K562 (cell line): ENCODE results near the gene PSAP. TPM values are rescaled to one million over a fixed set of nuclear protein-coding genes. Genes with fewer than 3 reads are reported as not detected.

Experiments used
- CCNT2 ChIP-seq: IDR thresholded peaks from 2 replicates; pipeline ENCODE4 v1.6.1; 2011; ENCODE audit warnings: borderline replicate concordance, low read depth, mild to moderate bottlenecking, moderate library complexity, mixed read lengths, low read length; ENCODE audit not compliant: insufficient read length; ENCODE audit errors: extremely low read depth
- CHD1 ChIP-seq: fragments of 200-600 bp; sonication (generic); IDR thresholded peaks from one replicate; pipeline ENCODE4 v1.6.1; 2012; ENCODE audit warnings: mild to moderate bottlenecking, moderate library complexity, low read length, inconsistent platforms
- LCOR ChIP-seq: sonication (generic); formaldehyde crosslinking; IDR thresholded peaks from 2 replicates; pipeline ENCODE4 v1.8.0; 2022; ENCODE audit warnings: mild to moderate bottlenecking, missing genetic modification reagents
- NR2C1 ChIP-seq, 2 experiments: fragments of 450-650 bp; IDR thresholded peaks; 2 replicates each; pipeline ENCODE4 v1.6.1; 2017; ENCODE audit warnings: mild to moderate bottlenecking in 2 of 2, antibody characterized with exemption in 1 of 2, inconsistent platforms in 1 of 2, missing compliant biosample characterization in 1 of 2, missing genetic modification characterization in 1 of 2
- PTTG1 ChIP-seq: fragments of 450-650 bp; IDR thresholded peaks from 2 replicates; pipeline ENCODE4 v1.6.1; 2016; ENCODE audit warnings: low read depth, mild to moderate bottlenecking, missing genetic modification characterization, missing compliant biosample characterization
- RAD21 ChIP-seq, 2 experiments: fragments of 250-450 bp in 1 of 2; fragments of 450-650 bp in 1 of 2; sonication (Bioruptor Pico) in 1 of 2; formaldehyde crosslinking in 1 of 2; IDR thresholded peaks in 1 of 2; conservative IDR thresholded peaks in 1 of 2; 2 replicates each; pipeline versions ENCODE4 v1.4.0 to v1.8.0; 2020 to 2022; ENCODE audit warnings: mild to moderate bottlenecking in 2 of 2, moderate library complexity in 1 of 2
- RREB1 ChIP-seq: fragments of 250-450 bp; sonication (Bioruptor Pico); IDR thresholded peaks from 2 replicates; pipeline ENCODE4 v1.4.0; 2020
- TAF15 ChIP-seq: fragments of 200-400 bp; formaldehyde crosslinking; IDR thresholded peaks from 2 replicates; pipeline ENCODE4 v1.6.1; 2017; ENCODE audit warnings: mild to moderate bottlenecking, low read depth, low read length, moderate library complexity
- ZHX1 ChIP-seq: fragments of 150-350 bp; conservative IDR thresholded peaks from 2 replicates; pipeline ENCODE4 v1.6.1; 2014; ENCODE audit warnings: low read length
- polyA plus RNA-seq, 8 experiments: library from polyadenylated mRNA; depleted of rRNA in 4 of 8; stranded (reverse) in 5 of 8; unstranded in 3 of 8; fragments of >200 nt; fragmentation: Nextera tagmentation in 2 of 8; fragmentation: Illumina TruSeq in 1 of 8; extraction: Ambion mirVana in 2 of 8; extraction: Trizol in 1 of 8; gene quantifications; 2 replicates each; pipeline versions ENCODE4 v1.2.1 to v1.2.3, GENCODE V29; 2011 to 2014; ENCODE audit warnings: inconsistent platforms in 1 of 8, missing spikeins in 1 of 8
- total RNA-seq, 7 experiments: library from RNA; depleted of rRNA in 6 of 7; stranded (reverse); fragments of >200 nt in 6 of 7; fragmentation: Illumina TruSeq in 2 of 7; extraction: Trizol in 2 of 7; gene quantifications; 2 replicates each; pipeline versions ENCODE4 v1.2.1 to v1.2.3, GENCODE V29; 2011 to 2021; ENCODE audit warnings: low replicate concordance in 1 of 7
- TF ChIP-seq, protein P1 (sequence below): fragments of 250-450 bp; sonication (Bioruptor Pico); IDR thresholded peaks from 2 replicates; pipeline ENCODE4 v1.5.0; 2022; ENCODE audit warnings: mild to moderate bottlenecking
- TF ChIP-seq, protein P2 (sequence below): fragments of 250-450 bp; sonication (Bioruptor Pico); IDR thresholded peaks from 2 replicates; pipeline ENCODE4 v1.5.0; 2021
- TF ChIP-seq, protein P3 (sequence below): fragments of 450-650 bp; IDR thresholded peaks from 2 replicates; pipeline ENCODE4 v1.6.1; 2016; ENCODE audit warnings: antibody characterized with exemption

PSAP gene
- total and polyA plus RNA-seq, 9 of the 15 experiments (the other 6 are each of a cell fraction or from before 2014, with no cell fraction given): 245 to 700 (median 429) TPM

DNA sequence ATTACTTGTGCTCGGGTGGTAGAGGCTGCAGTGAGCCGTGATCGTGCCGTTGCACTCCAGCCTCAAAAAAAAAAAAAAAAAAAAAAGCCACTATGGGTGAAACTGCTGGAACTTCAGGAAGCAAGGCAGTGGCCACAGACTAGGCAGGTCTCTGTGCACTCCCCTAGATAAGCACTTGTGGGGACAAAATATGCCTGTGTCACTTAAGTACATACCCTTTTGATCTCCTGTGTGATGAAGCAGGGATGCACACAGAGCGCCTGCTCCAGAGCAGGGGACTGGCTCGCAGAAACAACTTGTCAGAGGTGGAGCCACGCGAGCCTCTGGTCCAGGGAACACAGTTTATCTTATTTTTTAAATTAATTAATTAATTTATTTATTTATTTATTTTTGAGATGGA lies 42.9 kb upstream of the PSAP start (continued):
- TF ChIP-seq, protein P1, sequence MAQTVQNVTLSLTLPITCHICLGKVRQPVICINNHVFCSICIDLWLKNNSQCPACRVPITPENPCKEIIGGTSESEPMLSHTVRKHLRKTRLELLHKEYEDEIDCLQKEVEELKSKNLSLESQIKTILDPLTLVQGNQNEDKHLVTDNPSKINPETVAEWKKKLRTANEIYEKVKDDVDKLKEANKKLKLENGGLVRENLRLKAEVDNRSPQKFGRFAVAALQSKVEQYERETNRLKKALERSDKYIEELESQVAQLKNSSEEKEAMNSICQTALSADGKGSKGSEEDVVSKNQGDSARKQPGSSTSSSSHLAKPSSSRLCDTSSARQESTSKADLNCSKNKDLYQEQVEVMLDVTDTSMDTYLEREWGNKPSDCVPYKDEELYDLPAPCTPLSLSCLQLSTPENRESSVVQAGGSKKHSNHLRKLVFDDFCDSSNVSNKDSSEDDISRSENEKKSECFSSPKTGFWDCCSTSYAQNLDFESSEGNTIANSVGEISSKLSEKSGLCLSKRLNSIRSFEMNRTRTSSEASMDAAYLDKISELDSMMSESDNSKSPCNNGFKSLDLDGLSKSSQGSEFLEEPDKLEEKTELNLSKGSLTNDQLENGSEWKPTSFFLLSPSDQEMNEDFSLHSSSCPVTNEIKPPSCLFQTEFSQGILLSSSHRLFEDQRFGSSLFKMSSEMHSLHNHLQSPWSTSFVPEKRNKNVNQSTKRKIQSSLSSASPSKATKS (CRISPR knock-in tag): no peak
- TF ChIP-seq CHD1: no peak
- no peak for TF ChIP-seq TAF15
- TF ChIP-seq CCNT2: peak; percentile 83
- TF ChIP-seq, protein P2, sequence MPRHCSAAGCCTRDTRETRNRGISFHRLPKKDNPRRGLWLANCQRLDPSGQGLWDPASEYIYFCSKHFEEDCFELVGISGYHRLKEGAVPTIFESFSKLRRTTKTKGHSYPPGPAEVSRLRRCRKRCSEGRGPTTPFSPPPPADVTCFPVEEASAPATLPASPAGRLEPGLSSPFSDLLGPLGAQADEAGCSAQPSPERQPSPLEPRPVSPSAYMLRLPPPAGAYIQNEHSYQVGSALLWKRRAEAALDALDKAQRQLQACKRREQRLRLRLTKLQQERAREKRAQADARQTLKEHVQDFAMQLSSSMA (CRISPR knock-in tag): no peak
- no peak for TF ChIP-seq PTTG1
- TF ChIP-seq, protein P3, sequence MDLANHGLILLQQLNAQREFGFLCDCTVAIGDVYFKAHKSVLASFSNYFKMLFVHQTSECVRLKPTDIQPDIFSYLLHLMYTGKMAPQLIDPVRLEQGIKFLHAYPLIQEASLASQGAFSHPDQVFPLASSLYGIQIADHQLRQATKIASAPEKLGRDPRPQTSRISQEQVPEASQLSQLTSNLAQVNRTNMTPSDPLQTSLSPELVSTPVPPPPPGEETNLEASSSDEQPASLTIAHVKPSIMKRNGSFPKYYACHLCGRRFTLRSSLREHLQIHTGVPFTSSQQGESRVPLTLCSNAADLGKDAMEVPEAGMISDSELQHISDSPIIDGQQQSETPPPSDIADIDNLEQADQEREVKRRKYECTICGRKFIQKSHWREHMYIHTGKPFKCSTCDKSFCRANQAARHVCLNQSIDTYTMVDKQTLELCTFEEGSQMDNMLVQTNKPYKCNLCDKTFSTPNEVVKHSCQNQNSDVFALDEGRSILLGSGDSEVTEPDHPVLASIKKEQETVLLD: peak; percentile 44; the same call in 1 of the 2 replicates
- no peak for TF ChIP-seq LCOR
- TF ChIP-seq RREB1 (CRISPR knock-in tag): no peak
- TF ChIP-seq NR2C1 (IDR thresholded peaks at IDR 0.05): no peak
- no peak for TF ChIP-seq NR2C1 (tag; IDR thresholded peaks at IDR 0.05)
- TF ChIP-seq ZHX1: no peak
- TF ChIP-seq RAD21 (CRISPR knock-in tag; conservative IDR thresholded peaks at IDR 0.05 in 1 of 2, IDR thresholded peaks at IDR 0.05 in 1 of 2): peak in 1 of 2 experiments; percentile 39; a peak in 2 of 4 replicates
